Peyer's patch (tissue), 4 donors: ENCODE measurements around the gene TTYH1.

Experiments
- CTCF ChIP-seq, 6 experiments: fragments of 450-650 bp in 4 of 6; fragments of 200-600 bp in 2 of 6; sonication (generic) in 1 of 6; IDR thresholded peaks; one replicate each; pipeline ENCODE4 v1.5.1; 2017 to 2019; ENCODE audit warnings: antibody characterized with exemption in 6 of 6, mild to moderate bottlenecking in 3 of 6, moderate library complexity in 1 of 6
- POLR2A ChIP-seq, 2 donors: fragments of 450-650 bp; IDR thresholded peaks; one replicate each; pipeline ENCODE4 v1.5.1; 2017; ENCODE audit warnings: antibody characterized with exemption in 2 of 2, mild to moderate bottlenecking in 2 of 2, moderate library complexity in 2 of 2

GRCh38 chr19:54415901-54416673 is 823 bp downstream of the TTYH1 start:
- no peak for TF ChIP-seq POLR2A (IDR thresholded peaks at IDR 0.05)
- TF ChIP-seq CTCF (IDR thresholded peaks at IDR 0.05) = no peak
